TTC549 (cell line): ENCODE measurements around the gene CALHM3.
"Not testable (repeated sequence)": the region's sequence is repeated elsewhere in the genome, so short reads cannot be mapped to it uniquely, and the experiment has no call there.

Experiments
- FAIRE-seq: peaks from 2 replicates; lab custom pipeline; 2012; peaks lifted over from hg19 to GRCh38; lab: Jason Lieb, UNC

The CALHM3 gene

DNA sequence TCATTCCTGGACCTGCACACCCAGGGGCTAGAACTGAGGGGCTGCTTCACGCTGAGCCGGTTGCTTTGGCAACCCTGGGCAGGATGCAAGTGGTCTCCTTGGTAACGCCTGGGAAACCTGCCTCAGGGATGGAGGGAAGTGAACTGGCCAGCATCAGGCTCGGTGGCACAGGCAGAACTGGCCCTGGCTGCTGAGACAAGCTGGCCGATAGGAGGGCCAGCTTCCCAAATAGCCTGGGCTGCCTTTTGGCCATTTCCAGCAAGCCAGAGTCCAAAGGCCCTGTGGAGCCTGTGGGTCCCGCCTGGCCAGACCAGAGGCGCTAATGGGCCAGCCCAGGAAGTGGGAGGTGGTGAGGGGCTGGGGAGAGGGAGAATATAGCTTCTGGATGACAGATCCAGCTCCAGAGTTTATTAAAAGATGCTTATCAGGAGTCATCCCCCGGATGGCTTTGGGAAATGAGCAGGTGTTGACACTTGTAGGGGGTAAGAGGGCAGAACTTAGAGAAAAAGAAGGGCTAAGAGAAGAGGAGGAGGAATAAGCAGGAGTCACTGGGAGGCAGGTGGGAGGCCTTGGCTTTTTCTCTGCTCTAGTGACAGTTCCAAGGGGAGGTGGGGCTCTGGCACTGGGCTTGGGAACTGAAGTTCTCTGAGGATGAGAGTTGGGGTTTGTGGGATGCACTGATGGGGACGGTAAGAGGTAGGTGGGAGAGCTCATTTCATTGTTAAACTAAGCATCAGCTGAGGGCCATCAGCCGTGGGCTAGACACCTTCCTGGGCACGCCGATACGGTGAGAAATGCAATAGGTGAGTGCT lies 24.0 kb upstream of the CALHM3 start:
- no peak for FAIRE-seq

DNA sequence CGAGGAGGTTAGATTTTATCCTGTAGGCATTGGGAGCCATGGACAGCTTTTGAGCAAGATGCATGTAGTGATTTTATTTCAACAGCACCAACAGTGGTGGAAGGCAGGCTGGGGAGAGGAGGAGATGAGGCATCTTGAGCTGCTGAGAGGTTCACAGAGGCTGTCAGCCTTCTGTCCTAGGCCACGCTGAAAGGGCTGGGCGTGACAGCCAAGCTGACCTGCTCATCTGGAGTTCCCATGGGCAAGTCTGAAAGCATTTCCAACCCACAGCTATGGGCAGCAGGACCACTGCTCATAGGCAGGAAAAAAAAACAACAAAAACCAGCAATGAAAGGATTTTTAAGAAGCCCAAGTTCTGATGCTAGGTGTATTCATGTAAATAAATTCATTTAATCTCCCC lies 22.1 kb upstream of the CALHM3 start:
- FAIRE-seq: no peak

GRCh38 chr10:103500481-103500880 lies 21.4 kb upstream of the CALHM3 start:
- no peak for FAIRE-seq

- no peak for FAIRE-seq
Measured at GRCh38 chr10:103499881-103500280, 20.8 kb upstream of the CALHM3 start.

- FAIRE-seq: no peak
Measured at GRCh38 chr10:103498936-103499638, 20.0 kb upstream of the CALHM3 start.

- FAIRE-seq: no peak
Measured at GRCh38 chr10:103497161-103497915, 18.3 kb upstream of the CALHM3 start.

GRCh38 chr10:103495321-103495720 lies 16.3 kb upstream of the CALHM3 start:
- FAIRE-seq: no peak

- no peak for FAIRE-seq
Measured at GRCh38 chr10:103493916-103494877, 15.2 kb upstream of the CALHM3 start.

- no peak for FAIRE-seq
Measured at GRCh38 chr10:103493362-103493915, 14.4 kb upstream of the CALHM3 start, which contains the start of gene NEURL1. TSS of gene NEURL1 (plus strand) at chr10:103493705. CDS start at chr10:103494388, 683 bp downstream.

GRCh38 chr10:103492655-103493261 lies 13.7 kb upstream of the CALHM3 start:
- no peak for FAIRE-seq

GRCh38 chr10:103491729-103492364 lies 12.8 kb upstream of the CALHM3 start:
- no peak for FAIRE-seq

- no peak for FAIRE-seq
Measured at GRCh38 chr10:103490986-103491314, 11.9 kb upstream of the CALHM3 start.

DNA sequence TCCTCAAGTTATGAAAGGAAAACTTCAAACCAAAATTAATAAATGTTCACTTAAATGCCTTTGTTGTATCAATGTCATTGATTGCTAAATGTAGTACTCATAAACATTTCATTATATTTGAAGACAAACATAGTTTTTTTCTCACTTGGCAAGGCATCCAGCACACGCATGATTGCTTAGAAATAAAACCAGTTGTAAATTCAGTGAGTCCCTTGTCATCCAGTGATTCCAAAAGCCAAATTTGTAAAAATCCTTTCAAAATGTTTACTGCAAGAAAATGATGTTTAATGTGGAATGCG lies 8.3 kb upstream of the CALHM3 start:
- FAIRE-seq: no peak

DNA sequence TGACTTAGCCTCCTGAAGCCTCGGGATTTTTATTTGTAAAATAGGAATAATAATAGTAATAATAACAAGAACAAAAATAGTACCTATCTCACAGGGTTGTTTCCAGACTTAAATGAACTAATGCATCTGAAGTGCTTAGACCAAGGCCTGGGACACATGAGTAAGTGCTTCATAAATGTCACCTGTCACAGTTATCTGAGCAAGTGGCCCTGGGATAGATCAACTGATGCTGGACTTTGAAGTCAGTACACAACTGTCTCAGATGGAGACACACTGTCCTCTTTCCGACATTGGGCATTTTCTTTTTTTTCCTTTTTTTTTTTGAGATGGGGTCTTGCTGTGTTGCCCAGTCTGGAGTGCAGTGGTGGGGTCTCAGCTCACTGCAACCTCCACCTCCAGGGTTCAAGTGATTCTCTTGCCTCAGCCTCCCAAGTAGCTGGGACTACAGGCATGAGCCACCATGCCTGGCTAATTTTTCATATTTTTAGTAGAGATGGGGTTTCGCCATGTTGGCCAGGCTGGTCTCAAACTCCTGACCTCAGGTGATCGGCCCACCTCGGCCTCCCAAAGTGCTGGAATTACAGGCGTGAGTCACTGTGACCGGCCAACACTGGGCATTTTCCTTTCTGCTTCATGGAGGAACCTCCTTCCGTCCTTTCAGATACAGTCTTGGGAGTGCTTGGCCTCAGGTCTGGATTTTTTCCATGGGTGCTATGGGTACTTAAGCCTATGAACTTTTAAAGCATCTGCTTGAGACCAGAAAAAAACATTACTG lies 7.8 kb upstream of the CALHM3 start:
- not testable (repeated sequence) for FAIRE-seq

DNA sequence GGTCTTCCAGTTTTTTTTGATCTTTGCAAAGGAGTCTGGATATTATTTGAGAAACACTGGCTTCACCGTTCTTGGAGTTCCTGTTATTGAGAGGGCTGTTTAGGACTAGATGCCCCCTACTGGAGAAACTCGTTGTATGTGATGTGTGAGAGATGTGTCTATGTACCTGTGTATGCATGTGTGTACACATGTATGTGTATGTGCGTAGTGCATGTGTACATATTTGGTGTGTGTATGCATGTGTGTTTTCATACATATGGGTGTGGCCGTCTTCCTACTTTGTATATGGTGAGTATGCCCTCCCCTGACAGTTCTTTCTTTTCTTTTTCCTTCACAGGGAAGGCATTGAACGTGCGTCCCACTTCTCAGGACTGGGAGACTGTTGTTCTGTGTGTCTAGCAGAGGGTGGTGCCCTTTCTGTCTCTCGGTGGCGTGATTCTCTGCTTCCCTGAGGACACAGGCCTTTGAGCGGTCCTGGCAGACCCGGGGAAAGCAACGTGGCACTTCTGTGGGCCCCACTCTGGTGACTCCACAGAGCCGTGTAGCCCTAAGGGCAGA lies 3.0 kb upstream of the CALHM3 start:
- FAIRE-seq: peak; percentile 62

DNA sequence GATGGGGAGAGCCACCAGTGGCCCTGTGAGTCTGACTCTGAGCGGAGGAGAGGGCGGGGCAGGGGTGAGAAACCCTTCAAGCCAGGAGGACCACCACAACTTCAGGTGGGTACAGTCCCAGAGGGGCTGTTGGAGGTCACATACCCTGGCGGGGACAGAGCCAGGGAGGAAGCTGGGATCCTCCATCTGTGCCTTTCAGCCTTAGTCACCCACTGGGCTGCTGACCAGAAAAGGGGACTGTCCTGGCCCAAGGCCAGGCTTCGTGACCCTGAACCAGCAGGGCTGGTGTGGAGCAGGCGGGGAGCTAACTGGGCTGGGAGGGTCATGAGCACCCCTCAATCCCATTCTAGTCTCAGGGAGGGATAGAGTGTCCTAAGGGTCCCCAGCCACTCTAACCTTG lies 1.5 kb upstream of the CALHM3 start:
- FAIRE-seq: no peak

DNA sequence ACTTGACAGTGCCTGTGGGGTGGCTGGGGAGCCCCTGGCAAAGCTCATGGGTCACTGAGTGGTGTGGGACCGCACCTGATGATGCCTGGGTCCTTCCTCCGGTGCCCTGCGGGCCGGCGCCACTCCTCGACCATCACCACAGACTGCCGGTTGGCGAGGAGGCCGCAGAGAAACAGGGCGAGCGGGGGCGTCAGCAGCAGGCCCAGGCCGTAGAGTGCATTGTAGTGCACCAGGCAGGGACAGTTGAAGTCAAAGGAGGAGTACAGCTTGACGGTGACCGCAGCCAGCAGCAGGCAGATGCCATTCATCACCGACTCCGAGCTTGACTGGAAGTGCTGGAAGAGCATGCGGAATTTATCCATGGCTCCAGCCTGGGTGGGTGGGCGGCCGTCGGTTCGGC lies 369 bp downstream of the CALHM3 start:
- no peak for FAIRE-seq

DNA sequence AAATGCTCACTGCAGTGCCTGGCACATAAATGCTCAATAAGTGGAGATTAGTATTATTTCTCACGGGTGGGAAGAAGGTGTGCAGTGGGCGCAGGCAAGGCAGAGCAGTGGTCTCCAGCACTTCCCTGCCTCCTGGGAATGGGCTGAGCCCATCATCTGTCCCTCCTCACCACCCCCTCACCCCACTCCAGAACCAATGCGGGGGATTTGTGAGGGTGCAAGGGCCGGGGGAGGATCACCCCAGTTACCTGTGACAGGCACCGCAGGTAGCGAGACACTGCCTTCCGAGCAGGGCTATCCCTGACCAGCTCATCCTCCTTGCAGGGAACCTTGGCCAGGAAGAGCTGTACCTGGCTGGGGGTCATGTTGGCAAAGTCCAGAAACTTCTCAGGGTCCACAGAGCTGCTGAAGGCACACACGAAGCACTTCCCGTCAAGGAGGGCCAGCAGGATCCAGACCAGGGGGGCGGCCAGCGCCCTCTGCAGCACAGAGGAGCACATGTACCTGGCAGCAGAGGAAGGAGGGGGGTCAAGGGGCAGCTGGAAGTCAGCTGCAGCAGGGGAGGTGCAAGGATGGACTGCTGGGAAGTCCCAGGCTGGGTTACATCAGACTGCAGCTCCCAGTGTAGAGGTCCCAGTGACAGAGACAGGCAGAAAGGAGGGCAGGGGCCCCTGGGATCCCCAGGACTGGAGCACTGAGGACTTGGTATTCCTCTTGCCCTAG lies 2.8 kb downstream of the CALHM3 start:
- FAIRE-seq: no peak

DNA sequence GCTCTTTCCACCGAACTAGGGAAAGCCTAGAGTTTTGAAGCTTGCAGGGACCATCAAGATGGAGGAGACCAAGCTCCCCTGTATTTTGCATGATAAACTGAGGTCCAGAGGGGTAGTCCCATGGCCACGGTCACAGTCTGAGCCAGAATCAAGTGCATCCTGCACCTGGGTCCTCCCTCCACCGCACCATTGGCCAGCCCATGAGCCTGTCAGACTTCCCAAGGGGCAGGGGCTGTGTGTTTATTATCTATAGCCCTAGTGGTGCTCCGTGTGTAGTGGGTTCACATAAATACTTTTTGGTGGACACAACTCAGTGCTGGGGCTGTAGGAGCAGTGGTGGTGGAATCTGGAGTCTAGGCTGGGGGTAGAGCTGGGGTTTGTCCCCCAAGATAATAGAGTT lies 3.6 kb downstream of the CALHM3 start:
- no peak for FAIRE-seq
